SU-DHL-6 (cell line): ENCODE data around the gene ZBTB7B.

Experiments
- EZH2phosphoT487 ChIP-seq: fragments of 200-600 bp; sonication (generic), shearing (Covaris generic); conservative IDR thresholded peaks from 2 replicates; pipeline ENCODE4 v1.6.1; 2018; ENCODE audit warnings: mild to moderate bottlenecking, antibody characterized with exemption, low read length, moderate library complexity, mixed read lengths
- TF ChIP-seq, protein P1 (sequence below): fragments of 200-600 bp; sonication (generic); IDR thresholded peaks from one replicate; pipeline ENCODE4 v1.5.1; 2017; ENCODE audit warnings: antibody characterized with exemption, mild to moderate bottlenecking, low read length, moderate library complexity; ENCODE audit not compliant: insufficient read depth, poor library complexity, severe bottlenecking

- TF ChIP-seq, protein P1, sequence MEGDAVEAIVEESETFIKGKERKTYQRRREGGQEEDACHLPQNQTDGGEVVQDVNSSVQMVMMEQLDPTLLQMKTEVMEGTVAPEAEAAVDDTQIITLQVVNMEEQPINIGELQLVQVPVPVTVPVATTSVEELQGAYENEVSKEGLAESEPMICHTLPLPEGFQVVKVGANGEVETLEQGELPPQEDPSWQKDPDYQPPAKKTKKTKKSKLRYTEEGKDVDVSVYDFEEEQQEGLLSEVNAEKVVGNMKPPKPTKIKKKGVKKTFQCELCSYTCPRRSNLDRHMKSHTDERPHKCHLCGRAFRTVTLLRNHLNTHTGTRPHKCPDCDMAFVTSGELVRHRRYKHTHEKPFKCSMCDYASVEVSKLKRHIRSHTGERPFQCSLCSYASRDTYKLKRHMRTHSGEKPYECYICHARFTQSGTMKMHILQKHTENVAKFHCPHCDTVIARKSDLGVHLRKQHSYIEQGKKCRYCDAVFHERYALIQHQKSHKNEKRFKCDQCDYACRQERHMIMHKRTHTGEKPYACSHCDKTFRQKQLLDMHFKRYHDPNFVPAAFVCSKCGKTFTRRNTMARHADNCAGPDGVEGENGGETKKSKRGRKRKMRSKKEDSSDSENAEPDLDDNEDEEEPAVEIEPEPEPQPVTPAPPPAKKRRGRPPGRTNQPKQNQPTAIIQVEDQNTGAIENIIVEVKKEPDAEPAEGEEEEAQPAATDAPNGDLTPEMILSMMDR, result no peak
- no peak for TF ChIP-seq EZH2phosphoT487
These were observed 39.0 kb upstream of the ZBTB7B start for GRCh38 chr1:154963643-154964042.
